HG02885 (cell line): ENCODE data around the gene P3H2.
A peak's percentile ranks its signal among the peaks of the same experiment; 100 is the strongest.
"Not testable (repeated sequence)": the region's sequence is repeated elsewhere in the genome, so short reads cannot be mapped to it uniquely, and the experiment has no call there.

ENCODE experiments used
- ATAC-seq: cut with Tn5 transposase; IDR thresholded peaks from one replicate; pipeline ENCODE4 v1.9.1; 2021; ENCODE audit warnings: mild to moderate bottlenecking; ENCODE audit not compliant: unreplicated experiment, poor library complexity

The P3H2 gene

GRCh38 chr3:189999718-190000117 lies 121.0 kb downstream of the P3H2 start:
- no peak for ATAC-seq

GRCh38 chr3:189995129-189995528 lies 125.6 kb downstream of the P3H2 start:
- ATAC-seq, result no peak

GRCh38 chr3:189990826-189991225 lies 129.9 kb downstream of the P3H2 start:
- ATAC-seq, result no peak

- no peak for ATAC-seq
Observed at GRCh38 chr3:189988854-189989253, 131.8 kb downstream of the P3H2 start.

GRCh38 chr3:189988322-189988721 lies 132.4 kb downstream of the P3H2 start:
- no peak for ATAC-seq

GRCh38 chr3:189985948-189986347 lies 134.7 kb downstream of the P3H2 start:
- ATAC-seq, result no peak

GRCh38 chr3:189983612-189984011 lies 137.1 kb downstream of the P3H2 start:
- ATAC-seq, result no peak

GRCh38 chr3:189982321-189982945 lies 138.3 kb downstream of the P3H2 start:
- ATAC-seq, result no peak

GRCh38 chr3:189981668-189982067 lies 139.0 kb downstream of the P3H2 start:
- ATAC-seq, result no peak

- ATAC-seq, result no peak
Observed at GRCh38 chr3:189978753-189979152, 141.9 kb downstream of the P3H2 start.

GRCh38 chr3:189977174-189977573 lies 143.5 kb downstream of the P3H2 start:
- ATAC-seq, result no peak

- ATAC-seq, result no peak
Observed at GRCh38 chr3:189975391-189975990, 145.2 kb downstream of the P3H2 start.

- no peak for ATAC-seq
Observed at GRCh38 chr3:189974359-189974758, 146.3 kb downstream of the P3H2 start.

- peak; percentile 76 for ATAC-seq
Observed at GRCh38 chr3:189967254-189967865, 153.3 kb downstream of the P3H2 start.

GRCh38 chr3:189966843-189967242 lies 153.9 kb downstream of the P3H2 start:
- ATAC-seq, result peak; percentile 55

- no peak for ATAC-seq
Observed at GRCh38 chr3:189964623-189965332, 155.9 kb downstream of the P3H2 start.

- no peak for ATAC-seq
Observed at GRCh38 chr3:189962466-189962865, 158.2 kb downstream of the P3H2 start.

GRCh38 chr3:189961522-189962161 lies 159.1 kb downstream of the P3H2 start:
- ATAC-seq, result peak; percentile 67

- ATAC-seq, result not testable (repeated sequence)
Observed at GRCh38 chr3:189961086-189961485, 159.6 kb downstream of the P3H2 start.

- no peak for ATAC-seq
Observed at GRCh38 chr3:189954733-189955665, 165.7 kb downstream of the P3H2 start.
